ENCODE measurements around the gene ACVRL1. TPM values are rescaled to one million over a fixed set of nuclear protein-coding genes. Genes with fewer than 3 reads are reported as not detected.

ACVRL1 gene
- total RNA-seq, 1 experiment from 2014 or later, result not detected

DNA sequence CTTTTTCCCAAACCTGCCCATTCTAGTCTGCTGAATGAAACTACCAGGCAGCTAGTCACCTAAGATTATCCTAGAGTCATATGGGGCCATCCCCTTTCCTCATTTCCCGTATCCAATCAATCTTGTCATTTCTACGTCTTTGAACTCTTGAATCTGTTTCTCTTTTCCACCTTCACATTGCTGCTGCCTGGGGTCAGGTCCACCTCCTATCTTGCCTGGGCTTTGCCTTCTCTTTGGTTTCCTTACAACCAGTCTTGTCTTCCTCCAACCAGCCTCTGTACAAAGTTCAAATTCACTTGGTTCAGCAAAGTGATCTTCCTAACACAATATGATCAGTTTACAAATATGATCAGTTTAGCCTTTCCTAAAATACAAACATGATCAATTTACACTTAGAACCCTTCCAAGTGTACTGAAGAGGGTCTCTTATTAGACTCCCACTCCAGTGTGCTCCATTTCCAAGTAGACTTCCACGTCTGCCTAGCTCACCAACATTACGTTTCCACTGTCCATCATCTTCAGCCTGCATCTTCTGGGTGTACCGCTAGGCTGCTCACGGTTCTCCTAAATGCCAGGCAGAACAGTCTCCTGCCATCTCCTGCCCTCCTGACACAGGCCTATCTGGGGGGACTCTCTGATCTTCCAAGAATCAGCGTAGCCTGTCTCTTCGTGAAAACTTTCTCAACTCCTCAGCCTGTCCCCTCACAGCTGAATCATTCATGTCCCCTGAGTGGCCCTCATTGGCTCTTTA lies 40.1 kb downstream of the ACVRL1 start:
- no CpG with 5 or more reads among the region's 8 CpGs for WGBS (ENCODE audit: extremely low coverage, insufficient read length, low lambda C conversion rate)
- Mint-ChIP-seq H3K4me3 (no peak overlapping the region), H3K36me3 (ENCODE audit: insufficient read depth in 1 of 3, low read depth in 3 of 3) (peaks cover 0 to 5% (median 5%) of the 10 kb centered on the region in 3 experiments; a peak in 4 of 7 replicates), H3K27me3 (ENCODE audit: low read depth) (peaks cover 75% of the 10 kb centered on the region), H3K9me3 (peaks cover 12 to 15% of the 10 kb centered on the region in 2 experiments), H3K27ac (no peak overlapping the region), H3K4me1 (peaks cover under 1% of the 10 kb centered on the region in 2 experiments; a peak in 1 of 4 replicates)
- Histone ChIP-seq H4K8ac (replicated peaks; ENCODE audit: insufficient read length, low read depth, low read length) (no peak overlapping the region), H3K27me3 (ENCODE audit: insufficient read depth, low read length) (peaks cover 27% of the 10 kb centered on the region; the same call in 1 of the 2 replicates), H3K4me2 (ENCODE audit: insufficient read depth, insufficient read length, low read length) (no peak overlapping the region), H3K79me2 (ENCODE audit: insufficient read depth, low read length) (no peaks in the 10 kb centered on the region), H2BK15ac (ENCODE audit: low read depth, low read length) (no peak overlapping the region), H3K27ac (ENCODE audit: insufficient read length, low read depth, low read length) (no peak overlapping the region), H3T11ph (ENCODE audit: low read length) (no peak overlapping the region), H2BK12ac (ENCODE audit: insufficient read length, low read depth, low read length) (no peak overlapping the region), H3K56ac (ENCODE audit: insufficient read length, low read depth, low read length) (no peak overlapping the region), H3K23me2 (ENCODE audit: insufficient read length, low read depth, low read length, poor library complexity, severe bottlenecking) (peaks cover 11% of the 10 kb centered on the region), H2BK20ac (ENCODE audit: low read depth, low read length, poor library complexity, severe bottlenecking) (no peak overlapping the region), H3K9me3 (ENCODE audit: control insufficient read depth, low read depth, low read length) (peaks cover 5% of the 10 kb centered on the region), H3K9ac (ENCODE audit: extremely low read depth, insufficient read length, low read length) (no peak overlapping the region), H2AK5ac (ENCODE audit: insufficient read length, low read length) (no peak overlapping the region), H3K4me1 (ENCODE audit: insufficient read depth, low read length) (no peaks in the 10 kb centered on the region), H2BK5ac (ENCODE audit: insufficient read length, low read length) (no peak overlapping the region), H4K20me1 (ENCODE audit: control insufficient read depth, insufficient read depth, insufficient read length) (no peaks in the 10 kb centered on the region), H3K79me1 (ENCODE audit: insufficient read depth, low read depth, low read length, poor library complexity, severe bottlenecking) (no peaks in the 10 kb centered on the region), H3K4ac (ENCODE audit: low read depth, low read length) (no peak overlapping the region), H3K14ac (ENCODE audit: insufficient read depth, low read length) (no peak overlapping the region), H2BK120ac (ENCODE audit: low read depth, low read length, poor library complexity, severe bottlenecking) (no peak overlapping the region), H2AFZ (ENCODE audit: low read length) (no peak overlapping the region), H3K18ac (ENCODE audit: insufficient read length, low read depth, low read length) (no peak overlapping the region), H4K91ac (ENCODE audit: insufficient read length, low read depth, low read length) (no peak overlapping the region), H4K5ac (ENCODE audit: insufficient read length, low read depth, low read length) (no peak overlapping the region), H3K23ac (ENCODE audit: insufficient read length, low read depth, low read length) (no peak overlapping the region)
- no peak for DNase-seq
- TF ChIP-seq, protein P1, sequence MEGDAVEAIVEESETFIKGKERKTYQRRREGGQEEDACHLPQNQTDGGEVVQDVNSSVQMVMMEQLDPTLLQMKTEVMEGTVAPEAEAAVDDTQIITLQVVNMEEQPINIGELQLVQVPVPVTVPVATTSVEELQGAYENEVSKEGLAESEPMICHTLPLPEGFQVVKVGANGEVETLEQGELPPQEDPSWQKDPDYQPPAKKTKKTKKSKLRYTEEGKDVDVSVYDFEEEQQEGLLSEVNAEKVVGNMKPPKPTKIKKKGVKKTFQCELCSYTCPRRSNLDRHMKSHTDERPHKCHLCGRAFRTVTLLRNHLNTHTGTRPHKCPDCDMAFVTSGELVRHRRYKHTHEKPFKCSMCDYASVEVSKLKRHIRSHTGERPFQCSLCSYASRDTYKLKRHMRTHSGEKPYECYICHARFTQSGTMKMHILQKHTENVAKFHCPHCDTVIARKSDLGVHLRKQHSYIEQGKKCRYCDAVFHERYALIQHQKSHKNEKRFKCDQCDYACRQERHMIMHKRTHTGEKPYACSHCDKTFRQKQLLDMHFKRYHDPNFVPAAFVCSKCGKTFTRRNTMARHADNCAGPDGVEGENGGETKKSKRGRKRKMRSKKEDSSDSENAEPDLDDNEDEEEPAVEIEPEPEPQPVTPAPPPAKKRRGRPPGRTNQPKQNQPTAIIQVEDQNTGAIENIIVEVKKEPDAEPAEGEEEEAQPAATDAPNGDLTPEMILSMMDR (conservative IDR thresholded peaks at IDR 0.05), result no peak
